Keratinocyte (primary cell): ENCODE data around the gene CRYBB2. TPM values are rescaled to one million over a fixed set of nuclear protein-coding genes. Genes with fewer than 3 reads are reported as not detected.
"Not testable (repeated sequence)": the region's sequence is repeated elsewhere in the genome, so short reads cannot be mapped to it uniquely, and the experiment has no call there.

Experiments used
- DNase-seq: peaks from one replicate; pipeline ENCODE4 v3.0.0-alpha.2; 2011; ENCODE audit warnings: low read depth, missing footprints, low spot score
- FAIRE-seq: peaks from 2 replicates; lab custom pipeline; 2011; peaks lifted over from hg19 to GRCh38; lab: Jason Lieb, UNC
- H2AFZ ChIP-seq: 2 replicates; pipeline ENCODE4 v1.6.0; 2012; ENCODE audit warnings: low read length, control low read depth, inconsistent platforms; ENCODE audit not compliant: control insufficient read depth
- H3K27ac ChIP-seq: 2 replicates; pipeline ENCODE4 v1.5.1; 2011; ENCODE audit warnings: low read length; ENCODE audit not compliant: control insufficient read depth, insufficient read depth
- H3K27me3 ChIP-seq: 3 replicates; pipeline ENCODE4 v1.6.0; 2011; ENCODE audit warnings: low read length; ENCODE audit not compliant: control insufficient read depth, insufficient read depth; ENCODE audit errors: extremely low read depth
- H3K36me3 ChIP-seq, 2 experiments: 2 replicates in 1 of 2; 3 replicates in 1 of 2; pipeline ENCODE4 v1.5.1; 2011; ENCODE audit warnings: low read length in 2 of 2, mild to moderate bottlenecking in 1 of 2; ENCODE audit not compliant: control insufficient read depth in 2 of 2, insufficient read depth in 2 of 2; ENCODE audit errors: extremely low read depth in 1 of 2
- H3K4me1 ChIP-seq: 3 replicates; pipeline ENCODE4 v1.5.1; 2011; ENCODE audit warnings: low read length; ENCODE audit not compliant: control insufficient read depth, insufficient read depth; ENCODE audit errors: extremely low read depth
- H3K4me2 ChIP-seq: 3 replicates; pipeline ENCODE4 v1.6.0; 2011; ENCODE audit warnings: low read depth, low read length; ENCODE audit not compliant: control insufficient read depth, insufficient read depth; ENCODE audit errors: extremely low read depth
- H3K4me3 ChIP-seq, 3 experiments: fragments of 200-600 bp in 1 of 3; sonication (generic) in 1 of 3; 2 replicates in 2 of 3; 3 replicates in 1 of 3; pipeline ENCODE4 v1.5.1; 2011 to 2016; ENCODE audit warnings: low read length in 3 of 3, mild to moderate bottlenecking in 3 of 3, control low read depth in 2 of 3, inconsistent platforms in 1 of 3, low read depth in 1 of 3, mixed read lengths in 1 of 3, mixed run types in 1 of 3, moderate library complexity in 1 of 3; ENCODE audit not compliant: control insufficient read depth in 2 of 3, insufficient read depth in 2 of 3; ENCODE audit errors: extremely low read depth in 1 of 3
- H3K79me2 ChIP-seq: 2 replicates; pipeline ENCODE4 v1.6.0; 2012; ENCODE audit warnings: low read length; ENCODE audit not compliant: control insufficient read depth, insufficient read depth
- H3K9ac ChIP-seq: 3 replicates; pipeline ENCODE4 v1.6.0; 2011; ENCODE audit warnings: low read length; ENCODE audit not compliant: control insufficient read depth, insufficient read depth; ENCODE audit errors: extremely low read depth
- H3K9me1 ChIP-seq: 3 replicates; pipeline ENCODE4 v1.6.0; 2011; ENCODE audit warnings: low read length; ENCODE audit not compliant: control insufficient read depth, insufficient read depth; ENCODE audit errors: extremely low read depth
- H3K9me3 ChIP-seq: 2 replicates; pipeline ENCODE4 v1.5.1; 2012; ENCODE audit warnings: low read depth, low read length; ENCODE audit not compliant: control insufficient read depth
- H4K20me1 ChIP-seq: 3 replicates; pipeline ENCODE4 v1.6.0; 2011; ENCODE audit warnings: low read length; ENCODE audit not compliant: control insufficient read depth, insufficient read depth; ENCODE audit errors: extremely low read depth
- dilution Hi-C: fragments of 300-500 bp; cut with MboI; formaldehyde crosslinking; loops from one replicate; pipeline ENCODE4 v1.7.0; 2020; ENCODE audit warnings: low sequenced_read_pairs; ENCODE audit not compliant: extremely low pct_ligation_motif_present
- polyA plus RNA-seq, 5 experiments: library from polyadenylated mRNA; depleted of rRNA in 3 of 5; stranded (reverse) in 3 of 5; stranded (forward) in 1 of 5; unstranded in 1 of 5; fragments of >200 nt; gene quantifications; 1 replicate in 1 of 5; 2 replicates in 3 of 5; 3 replicates in 1 of 5; pipeline versions ENCODE4 v1.2.1 to v1.2.3, GENCODE V29; 2011 to 2012; ENCODE audit warnings: missing spikeins in 2 of 5, low read depth in 1 of 5, low replicate concordance in 1 of 5
- TF ChIP-seq, protein P1 (sequence below), 3 experiments: IDR thresholded peaks in 1 of 3; conservative IDR thresholded peaks in 1 of 3; optimal IDR thresholded peaks in 1 of 3; 2 replicates in 2 of 3; 3 replicates in 1 of 3; pipeline versions ENCODE3 to v1.5.1; 2011; ENCODE audit warnings: low read length in 3 of 3, mild to moderate bottlenecking in 3 of 3, moderate library complexity in 2 of 3, control low read depth in 1 of 3, inconsistent platforms in 1 of 3; ENCODE audit not compliant: insufficient read depth in 2 of 3; ENCODE audit errors: extremely low read depth in 1 of 3

The CRYBB2 gene
- polyA plus RNA-seq, 1 donor (not counting 4 experiments of a cell fraction or from before 2014, with no cell fraction given), result 0.55 TPM

DNA sequence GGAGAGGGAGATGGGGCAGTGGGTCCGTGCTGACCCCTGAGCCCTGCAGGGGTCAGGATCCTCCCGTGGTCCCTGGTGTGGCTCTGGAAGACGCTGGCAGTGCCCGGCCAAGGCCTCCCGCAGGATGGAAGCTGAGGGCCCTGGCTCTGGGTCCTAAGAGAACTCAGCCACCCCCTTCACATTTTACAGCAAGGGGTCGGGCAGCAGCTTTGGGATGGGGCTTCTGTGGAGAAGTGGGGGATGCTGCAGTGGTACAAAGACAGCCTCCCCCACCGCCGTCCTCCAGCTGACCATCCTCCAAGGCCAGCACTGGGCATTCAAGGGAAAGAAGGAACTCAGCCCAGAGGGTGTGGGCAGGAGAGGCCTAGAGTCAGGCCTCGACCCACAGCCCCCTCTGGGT lies 41.5 kb upstream of the CRYBB2 start:
- Histone ChIP-seq H3K9ac (no peak overlapping the region), H3K36me3 (peaks cover 17 to 23% of the 10 kb centered on the region in 2 experiments), H3K9me1 (no peaks in the 10 kb centered on the region), H3K27me3 (no peaks in the 10 kb centered on the region), H2AFZ (no peak overlapping the region), H4K20me1 (no peaks in the 10 kb centered on the region), H3K27ac (no peak overlapping the region), H3K4me2 (no peak overlapping the region), H3K4me1 (peaks cover 22% of the 10 kb centered on the region), H3K4me3 (no peak overlapping the region), H3K79me2 (no peaks in the 10 kb centered on the region), H3K9me3 (no peaks in the 10 kb centered on the region)
- DNase-seq, result no peak
- dilution Hi-C loops, result no loop called here
- FAIRE-seq, result no peak
- TF ChIP-seq, protein P1, sequence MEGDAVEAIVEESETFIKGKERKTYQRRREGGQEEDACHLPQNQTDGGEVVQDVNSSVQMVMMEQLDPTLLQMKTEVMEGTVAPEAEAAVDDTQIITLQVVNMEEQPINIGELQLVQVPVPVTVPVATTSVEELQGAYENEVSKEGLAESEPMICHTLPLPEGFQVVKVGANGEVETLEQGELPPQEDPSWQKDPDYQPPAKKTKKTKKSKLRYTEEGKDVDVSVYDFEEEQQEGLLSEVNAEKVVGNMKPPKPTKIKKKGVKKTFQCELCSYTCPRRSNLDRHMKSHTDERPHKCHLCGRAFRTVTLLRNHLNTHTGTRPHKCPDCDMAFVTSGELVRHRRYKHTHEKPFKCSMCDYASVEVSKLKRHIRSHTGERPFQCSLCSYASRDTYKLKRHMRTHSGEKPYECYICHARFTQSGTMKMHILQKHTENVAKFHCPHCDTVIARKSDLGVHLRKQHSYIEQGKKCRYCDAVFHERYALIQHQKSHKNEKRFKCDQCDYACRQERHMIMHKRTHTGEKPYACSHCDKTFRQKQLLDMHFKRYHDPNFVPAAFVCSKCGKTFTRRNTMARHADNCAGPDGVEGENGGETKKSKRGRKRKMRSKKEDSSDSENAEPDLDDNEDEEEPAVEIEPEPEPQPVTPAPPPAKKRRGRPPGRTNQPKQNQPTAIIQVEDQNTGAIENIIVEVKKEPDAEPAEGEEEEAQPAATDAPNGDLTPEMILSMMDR (optimal IDR thresholded peaks at IDR 0.05 in 1 of 3, IDR thresholded peaks at IDR 0.05 in 1 of 3, conservative IDR thresholded peaks at IDR 0.05 in 1 of 3; ENCODE audit: extremely low read depth in 1 of 3, insufficient read depth in 2 of 3, low read length in 3 of 3), result no peak

DNA sequence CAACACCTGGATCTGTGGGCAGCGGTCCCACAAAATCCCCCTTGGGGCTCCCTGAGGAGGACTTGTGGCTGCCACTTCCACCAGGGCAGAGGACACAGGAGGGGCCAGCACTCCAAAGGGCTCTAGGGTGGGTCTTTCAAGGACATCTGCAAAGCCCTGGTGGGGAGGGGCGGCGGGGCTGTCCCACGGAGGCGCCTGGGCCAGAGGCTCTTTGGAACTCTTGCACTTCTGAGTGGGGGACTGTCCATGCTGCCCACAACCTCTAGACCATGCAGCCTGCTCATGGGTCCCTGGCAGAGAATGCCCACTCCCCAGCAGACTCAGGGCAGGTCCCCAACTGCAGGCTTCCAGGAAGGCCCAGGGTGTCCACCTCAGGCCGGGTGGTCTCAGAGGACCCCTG lies 41.1 kb upstream of the CRYBB2 start:
- H4K20me1 ChIP-seq, H3K4me2 ChIP-seq, DNase-seq, FAIRE-seq, H2AFZ ChIP-seq, H3K4me3 ChIP-seq, H3K27me3 ChIP-seq, H3K9me3 ChIP-seq, H3K9ac ChIP-seq, H3K27ac ChIP-seq, dilution Hi-C loops, H3K79me2 ChIP-seq, H3K9me1 ChIP-seq: not testable (repeated sequence)
- H3K4me1 ChIP-seq, result peaks cover 22% of the 10 kb centered on the region
- peaks cover 18 to 23% of the 10 kb centered on the region in 2 experiments for H3K36me3 ChIP-seq

DNA sequence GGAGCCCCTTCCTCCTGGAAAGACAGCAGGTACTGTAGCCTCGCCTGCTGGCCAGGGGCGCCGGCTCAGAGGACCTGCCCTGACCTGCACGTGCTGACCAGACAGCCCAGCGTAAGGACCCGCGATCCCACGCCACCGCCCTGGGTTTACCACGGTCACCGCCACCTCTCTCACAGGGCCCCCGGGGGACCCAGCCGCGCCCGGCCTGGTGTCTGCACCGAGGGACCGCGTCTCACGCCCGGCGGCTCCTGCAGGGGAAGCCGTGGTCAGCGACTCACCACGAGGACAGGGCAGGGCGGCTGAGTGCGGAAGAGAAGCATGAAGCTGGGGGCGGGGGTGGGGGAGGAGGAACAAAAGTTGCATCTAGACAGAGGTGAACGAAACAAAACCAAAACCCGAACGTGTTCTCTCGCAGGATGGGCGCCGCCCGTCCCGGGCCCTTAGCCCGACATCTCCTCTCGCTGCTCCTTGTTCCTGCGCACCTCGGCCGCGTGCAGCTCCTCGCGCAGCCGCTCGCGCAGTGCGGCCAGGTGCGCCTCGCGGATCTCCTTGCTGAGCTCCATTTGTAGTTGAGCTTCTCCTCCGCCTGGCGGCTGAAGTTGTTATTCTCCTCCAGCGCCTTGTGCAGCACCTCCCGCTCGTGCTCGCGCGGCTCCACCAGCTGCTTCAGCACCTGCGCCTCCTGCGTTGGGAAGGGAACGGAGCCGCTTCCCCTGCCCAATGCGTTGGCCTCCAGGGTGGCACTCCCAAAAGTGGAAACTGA lies 40.4 kb upstream of the CRYBB2 start:
- H4K20me1 ChIP-seq, H3K27ac ChIP-seq, H3K9me3 ChIP-seq, H3K9me1 ChIP-seq, DNase-seq, H3K4me2 ChIP-seq, dilution Hi-C loops, H2AFZ ChIP-seq, H3K79me2 ChIP-seq, H3K27me3 ChIP-seq, H3K4me3 ChIP-seq, H3K9ac ChIP-seq: not testable (repeated sequence)
- FAIRE-seq, result peak; percentile 72
- Histone ChIP-seq H3K36me3 (peaks cover 18 to 23% of the 10 kb centered on the region in 2 experiments), H3K4me1 (peaks cover 22% of the 10 kb centered on the region)
